HepG2 (cell line): ENCODE results near the gene PODXL2. TPM values are rescaled to one million over a fixed set of nuclear protein-coding genes. Genes with fewer than 3 reads are reported as not detected.

ENCODE experiments used
- ATAC-seq: fragments of 200-7000 bp; cut with Tn5 transposase; 3 replicates; pipeline ENCODE4 v1.9.1; 2020; ENCODE audit warnings: mild to moderate bottlenecking, moderate library complexity
- BruUV-seq: library from RNA; stranded (reverse); fragments of 400-500 nt; replicated peaks from 2 replicates; lab custom pipeline; 2021; lab: Mats Ljungman, UMichigan
- CTCF ChIA-PET: fragments of 300-600 bp; formaldehyde crosslinking; extraction: SDS; loops from one replicate; lab custom pipeline; 2021; ENCODE audit warnings: low total read pairs, inconsistent platforms, low intra/inter-chr PET ratio; lab: Yijun Ruan, JAX
- POLR2A ChIA-PET: fragments of 350-600 bp; sonication (Branson Sonifier 250); formaldehyde crosslinking; loops from one replicate; lab custom pipeline; 2020; ENCODE audit warnings: antibody characterized with exemption, inconsistent platforms; lab: Yijun Ruan, JAX
- DNase-seq: peaks from one replicate; pipeline ENCODE4 v3.0.0-alpha.2; 2015; ENCODE audit warnings: low spot score
- FAIRE-seq: peaks from 3 replicates; lab custom pipeline; 2011; peaks lifted over from hg19 to GRCh38; lab: Jason Lieb, UNC
- H2AFZ ChIP-seq: one replicate; pipeline ENCODE4 v1.6.1; 2011; ENCODE audit warnings: low read length, inconsistent platforms
- H3K27ac ChIP-seq: fragments of 300-600 bp; 3 replicates; pipeline ENCODE4 v1.8.0; 2011; ENCODE audit warnings: mixed run types, mild to moderate bottlenecking, mixed read lengths, low read length, inconsistent platforms; ENCODE audit not compliant: insufficient read depth; ENCODE audit errors: extremely low read length
- H3K27me3 ChIP-seq, 2 experiments: fragments of 200-600 bp in 1 of 2; 2 replicates in 1 of 2; 3 replicates in 1 of 2; pipeline versions ENCODE4 v1.6.0 to v1.8.0; 2011; ENCODE audit warnings: low read length in 2 of 2, mild to moderate bottlenecking in 2 of 2, moderate library complexity in 2 of 2, inconsistent platforms in 1 of 2; ENCODE audit not compliant: insufficient read depth in 2 of 2, control insufficient read depth in 1 of 2
- H3K36me3 ChIP-seq, 2 experiments: fragments of 200-600 bp in 1 of 2; replicated peaks in 1 of 2; 2 replicates in 1 of 2; 3 replicates in 1 of 2; pipeline versions ENCODE4 v1.5.1 to v1.8.0; 2011; ENCODE audit warnings: low read length in 2 of 2, inconsistent platforms in 1 of 2; ENCODE audit not compliant: insufficient read depth in 2 of 2, control insufficient read depth in 1 of 2
- H3K4me1 ChIP-seq: 2 replicates; pipeline ENCODE4 v1.5.1; 2012; ENCODE audit warnings: low read length, inconsistent platforms; ENCODE audit not compliant: insufficient read depth
- H3K4me2 ChIP-seq: 2 replicates; pipeline ENCODE4 v1.6.0; 2011; ENCODE audit warnings: low read depth, low read length, inconsistent platforms
- H3K4me3 ChIP-seq, 3 experiments: fragments of 200-600 bp in 1 of 3; sonication (generic), shearing (Covaris generic) in 1 of 3; replicated peaks in 1 of 3; 2 replicates each; pipeline ENCODE4 v1.5.1; 2011 to 2016; ENCODE audit warnings: low read length in 3 of 3, inconsistent platforms in 2 of 3, low read depth in 2 of 3, mild to moderate bottlenecking in 2 of 3, control low read depth in 1 of 3, mixed read lengths in 1 of 3; ENCODE audit not compliant: insufficient read depth in 1 of 3
- H3K79me2 ChIP-seq: one replicate; pipeline ENCODE4 v1.6.1; 2011; ENCODE audit warnings: low read length, inconsistent platforms; ENCODE audit not compliant: insufficient read depth
- H3K9ac ChIP-seq: 2 replicates; pipeline ENCODE4 v1.6.0; 2011; ENCODE audit warnings: mild to moderate bottlenecking, low read depth, low read length, inconsistent platforms; ENCODE audit not compliant: insufficient read depth
- H3K9me3 ChIP-seq: 2 replicates; pipeline ENCODE4 v1.5.1; 2012; ENCODE audit warnings: mild to moderate bottlenecking, low read length
- H4K20me1 ChIP-seq: 2 replicates; pipeline ENCODE4 v1.6.0; 2011; ENCODE audit warnings: inconsistent platforms, mild to moderate bottlenecking, low read length, moderate library complexity; ENCODE audit not compliant: insufficient read depth
- KLF16 ChIP-seq, 2 experiments: sonication (generic) in 1 of 2; formaldehyde crosslinking in 1 of 2; IDR thresholded peaks; 2 replicates each; pipeline versions ENCODE4 v1.6.1 to v1.8.0; 2016 to 2023; ENCODE audit warnings: missing genetic modification reagents in 2 of 2, missing compliant biosample characterization in 1 of 2
- RORA ChIP-seq: sonication (generic); formaldehyde crosslinking; IDR thresholded peaks from 2 replicates; pipeline ENCODE4 v1.5.0; 2020; ENCODE audit warnings: mild to moderate bottlenecking, missing genetic modification reagents, moderate library complexity
- SP1 ChIP-seq, 2 experiments: fragments of 450-650 bp in 1 of 2; sonication (generic) in 1 of 2; formaldehyde crosslinking in 1 of 2; IDR thresholded peaks; 2 replicates each; pipeline versions ENCODE4 v1.4.0 to v1.6.1; 2016 to 2020; ENCODE audit warnings: missing genetic modification reagents in 1 of 2
- SP140L ChIP-seq: sonication (generic); formaldehyde crosslinking; IDR thresholded peaks from 2 replicates; pipeline ENCODE4 v1.4.0; 2020; ENCODE audit warnings: missing genetic modification reagents, borderline replicate concordance
- ZEB1 ChIP-seq: IDR thresholded peaks from 2 replicates; pipeline ENCODE4 v1.6.1; 2012; ENCODE audit warnings: mild to moderate bottlenecking, low read depth, inconsistent platforms; ENCODE audit not compliant: insufficient replicate concordance
- ZNF121 ChIP-seq: sonication (generic); formaldehyde crosslinking; IDR thresholded peaks from 2 replicates; pipeline ENCODE4 v1.5.0; 2020; ENCODE audit warnings: mild to moderate bottlenecking, missing genetic modification reagents
- ZNF768 ChIP-seq: sonication (generic); formaldehyde crosslinking; IDR thresholded peaks from 2 replicates; pipeline ENCODE4 v1.4.0; 2020; ENCODE audit warnings: missing genetic modification reagents
- ZNF839 ChIP-seq: sonication (generic); formaldehyde crosslinking; IDR thresholded peaks from 2 replicates; pipeline ENCODE4 v1.4.0; 2020; ENCODE audit warnings: missing genetic modification reagents, mild to moderate bottlenecking, borderline replicate concordance
- WGBS: methylation state at CpG from one replicate; pipeline ENCODE4 v1.1.6; 2017; ENCODE audit warnings: low lambda C conversion rate; 5-methylcytosine and 5-hydroxymethylcytosine counted together
- in situ Hi-C: cut with HindIII; loops from 2 replicates; pipeline ENCODE4 v1.10.0; 2017; ENCODE audit warnings: low pct_unique_long_range_greater_than_20kb; ENCODE audit not compliant: extremely low pct_ligation_motif_present
- intact Hi-C: fragments of 100-400 bp; cut with micrococcal nuclease; formaldehyde crosslinking; loops from one replicate; pipeline ENCODE4 v1.10.0; 2022; ENCODE audit not compliant: unreplicated experiment
- polyA plus RNA-seq, 8 experiments: library from polyadenylated mRNA; depleted of rRNA in 3 of 8; stranded (reverse) in 7 of 8; unstranded in 1 of 8; fragments of >200 nt; fragmentation: Illumina TruSeq in 4 of 8; extraction: Trizol in 4 of 8; gene quantifications; 2 replicates each; pipeline versions ENCODE4 v1.2.1 to v1.2.3, GENCODE V29; 2011 to 2016; ENCODE audit warnings: low read depth in 4 of 8, missing spikeins in 1 of 8, mixed read lengths in 1 of 8; ENCODE audit not compliant: insufficient read depth in 1 of 8
- total RNA-seq, 5 experiments: library from RNA; depleted of rRNA; stranded (reverse); fragments of >200 nt; fragmentation: Illumina TruSeq; extraction: Trizol; gene quantifications; 2 replicates each; pipeline ENCODE4 v1.2.3, GENCODE V29; 2016; ENCODE audit warnings: low read depth in 1 of 5
- TF ChIP-seq, protein P1 (sequence below): sonication (generic); formaldehyde crosslinking; IDR thresholded peaks from 2 replicates; pipeline ENCODE4 v1.5.0; 2020; ENCODE audit warnings: mild to moderate bottlenecking, low read depth, missing genetic modification reagents, borderline replicate concordance

Gene PODXL2
- total and polyA plus RNA-seq, 2 of the 13 experiments (the other 11 are each of a cell fraction or from before 2014, with no cell fraction given), result 20.4 to 25.1 TPM

DNA sequence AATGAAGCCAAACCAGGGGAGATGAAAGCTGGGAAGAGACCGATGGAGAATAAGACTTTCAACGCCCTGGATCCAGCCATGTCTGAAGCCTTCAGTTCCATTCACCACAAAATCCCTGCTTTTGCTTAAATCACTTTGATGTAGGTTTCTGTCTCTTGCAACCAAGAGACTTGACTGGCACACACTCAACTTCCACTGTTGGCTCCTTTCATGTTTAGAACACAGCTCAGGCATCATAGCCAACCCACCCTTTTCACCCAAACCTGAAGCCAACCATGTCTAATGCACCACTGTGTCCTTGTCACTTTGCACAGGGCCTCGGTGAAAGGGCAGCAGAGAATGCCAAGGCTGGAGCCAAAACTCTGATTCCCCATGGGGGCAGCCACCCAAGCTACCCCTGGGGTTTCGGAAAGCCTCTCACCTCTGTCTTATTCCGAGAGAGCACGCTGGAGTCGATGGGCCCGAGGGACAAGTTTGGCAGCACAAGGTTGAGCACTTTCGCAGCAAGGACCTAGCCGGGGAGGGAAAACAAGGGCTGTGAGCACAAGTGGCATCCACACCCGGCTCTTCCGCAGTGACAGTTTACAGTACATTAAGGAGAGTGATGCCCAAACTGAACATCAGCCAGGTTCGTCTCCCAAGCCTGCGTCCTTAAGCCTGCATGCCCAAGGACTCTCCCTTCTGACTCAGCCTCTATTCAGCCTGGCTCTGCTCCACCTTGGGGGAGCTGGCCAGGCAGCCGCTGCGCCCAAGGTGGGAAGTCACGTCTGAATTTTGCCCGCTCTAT, 81.4 kb downstream of the PODXL2 start:
- no peak for FAIRE-seq
- CTCF ChIA-PET, result no interaction called here
- no peak overlapping the region for H2AFZ ChIP-seq
- no TSS peak for BruUV-seq
- intact Hi-C loops, result no loop called here
- H3K4me3 ChIP-seq, result no peak overlapping the region
- H3K4me1 ChIP-seq, result no peaks in the 10 kb centered on the region
- TF ChIP-seq ZNF121 (no peak), SP1 (IDR thresholded peaks at IDR 0.05) (no peak), SP1 (CRISPR knock-in tag; IDR thresholded peaks at IDR 0.05) (no peak), KLF16 (CRISPR knock-in tag; IDR thresholded peaks at IDR 0.05) (no peak), RORA (CRISPR knock-in tag) (no peak), SP140L (CRISPR knock-in tag) (no peak), ZEB1 (no peak), ZNF768 (CRISPR knock-in tag) (no peak), ZNF839 (CRISPR knock-in tag) (no peak)
- TF ChIP-seq, protein P1, sequence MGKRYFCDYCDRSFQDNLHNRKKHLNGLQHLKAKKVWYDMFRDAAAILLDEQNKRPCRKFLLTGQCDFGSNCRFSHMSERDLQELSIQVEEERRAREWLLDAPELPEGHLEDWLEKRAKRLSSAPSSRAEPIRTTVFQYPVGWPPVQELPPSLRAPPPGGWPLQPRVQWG (CRISPR knock-in tag), result no peak
- TF ChIP-seq, all 625 proteins: peak for 0
- Histone ChIP-seq H4K20me1 (no peaks in the 10 kb centered on the region), H3K9me3 (no peaks in the 10 kb centered on the region), H3K36me3 (no peaks in the 10 kb centered on the region), H3K79me2 (no peaks in the 10 kb centered on the region), H3K27me3 (peaks cover 4 to 57% of the 10 kb centered on the region in 2 experiments), H3K4me2 (no peak overlapping the region), H3K9ac (no peak overlapping the region), H3K27ac (no peak overlapping the region)
- in situ Hi-C loops, result no loop called here
- POLR2A ChIA-PET, result no interaction called here
- 44% methylated on average over 9 of the region's 18 CpGs for WGBS
- no peak for ATAC-seq
- no peak for DNase-seq
